ENCODE data around the gene ADAM10.

The ADAM10 gene

DNA sequence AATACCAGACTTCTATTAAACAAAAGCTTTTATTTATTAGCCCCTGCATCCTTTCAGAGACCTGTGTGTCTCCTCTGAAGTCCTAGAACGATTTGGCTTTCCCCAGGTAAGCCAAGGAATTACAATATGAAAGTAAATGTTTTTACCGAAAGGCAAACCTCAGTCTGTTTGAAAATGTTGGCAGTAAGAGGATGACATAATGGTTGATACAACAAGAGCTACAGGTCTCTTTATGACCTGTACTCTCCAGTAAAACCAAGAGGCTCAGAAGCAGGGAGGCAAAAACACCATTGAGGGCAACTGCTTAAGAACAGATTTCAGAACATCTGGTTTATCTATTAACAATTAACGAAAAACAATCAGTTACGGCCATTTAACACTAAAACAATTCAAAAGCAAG lies 107.8 kb downstream of the ADAM10 start:
- DNase-seq (ENCODE audit: extremely low read depth, low read depth) = no peak
- TF ChIP-seq, protein P1, sequence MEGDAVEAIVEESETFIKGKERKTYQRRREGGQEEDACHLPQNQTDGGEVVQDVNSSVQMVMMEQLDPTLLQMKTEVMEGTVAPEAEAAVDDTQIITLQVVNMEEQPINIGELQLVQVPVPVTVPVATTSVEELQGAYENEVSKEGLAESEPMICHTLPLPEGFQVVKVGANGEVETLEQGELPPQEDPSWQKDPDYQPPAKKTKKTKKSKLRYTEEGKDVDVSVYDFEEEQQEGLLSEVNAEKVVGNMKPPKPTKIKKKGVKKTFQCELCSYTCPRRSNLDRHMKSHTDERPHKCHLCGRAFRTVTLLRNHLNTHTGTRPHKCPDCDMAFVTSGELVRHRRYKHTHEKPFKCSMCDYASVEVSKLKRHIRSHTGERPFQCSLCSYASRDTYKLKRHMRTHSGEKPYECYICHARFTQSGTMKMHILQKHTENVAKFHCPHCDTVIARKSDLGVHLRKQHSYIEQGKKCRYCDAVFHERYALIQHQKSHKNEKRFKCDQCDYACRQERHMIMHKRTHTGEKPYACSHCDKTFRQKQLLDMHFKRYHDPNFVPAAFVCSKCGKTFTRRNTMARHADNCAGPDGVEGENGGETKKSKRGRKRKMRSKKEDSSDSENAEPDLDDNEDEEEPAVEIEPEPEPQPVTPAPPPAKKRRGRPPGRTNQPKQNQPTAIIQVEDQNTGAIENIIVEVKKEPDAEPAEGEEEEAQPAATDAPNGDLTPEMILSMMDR (IDR thresholded peaks at IDR 0.05; ENCODE audit: low read depth, low read length) = no peak

DNA sequence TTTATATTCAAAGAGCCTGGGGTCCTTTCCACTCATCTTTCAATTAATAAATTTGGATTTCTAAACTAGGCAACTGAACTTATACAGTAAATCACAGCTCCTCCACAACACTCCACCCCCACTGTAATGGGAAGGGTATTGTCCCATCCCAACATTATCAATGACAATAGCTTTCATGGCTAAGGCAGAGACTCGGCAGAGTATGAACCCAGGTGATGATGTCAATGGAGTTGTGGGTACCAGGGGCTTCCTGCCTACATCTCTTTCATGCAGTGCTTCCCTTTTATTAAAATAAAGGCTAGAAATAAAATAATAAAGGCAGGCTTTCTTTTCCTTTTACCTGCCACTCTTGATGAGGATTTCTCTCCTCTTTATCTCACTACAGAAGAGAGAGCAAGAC lies 109.5 kb downstream of the ADAM10 start:
- TF ChIP-seq, protein P1 (IDR thresholded peaks at IDR 0.05; ENCODE audit: low read depth, low read length) = no peak
- no peak for DNase-seq (ENCODE audit: extremely low read depth, low read depth)

DNA sequence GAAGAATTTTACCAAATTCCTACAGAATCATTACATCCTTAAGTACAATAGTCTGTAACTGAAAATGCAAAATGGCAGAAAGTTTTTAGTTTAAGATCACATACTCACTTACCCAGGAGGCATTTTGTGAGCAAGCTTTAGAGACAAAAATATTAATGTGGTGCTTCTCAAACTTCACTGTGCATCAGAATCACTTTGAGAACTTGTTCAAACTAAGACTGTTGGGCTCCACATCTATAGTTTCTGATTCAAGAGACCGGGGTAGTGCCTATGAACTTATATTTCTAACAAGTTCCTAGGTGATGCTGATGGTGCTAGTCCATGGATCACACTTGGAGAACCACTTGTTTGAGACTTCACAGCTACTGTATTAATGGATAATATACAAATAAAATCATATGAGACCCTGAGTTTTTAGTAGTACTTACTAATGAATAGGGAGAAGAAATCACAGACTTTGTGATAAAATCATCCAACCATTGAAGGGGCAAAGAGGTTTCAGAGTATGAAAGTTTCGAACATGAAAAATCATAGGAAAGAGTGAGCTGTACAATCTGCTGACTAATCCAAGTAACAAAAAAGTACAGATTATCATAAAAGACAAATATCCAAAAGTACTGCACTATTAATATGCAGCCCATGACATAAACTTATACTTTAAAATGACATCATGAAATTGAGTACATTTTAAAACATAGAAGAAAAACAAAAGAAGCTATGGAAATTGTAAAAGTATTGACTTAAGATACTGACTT lies 110.3 kb downstream of the ADAM10 start:
- TF ChIP-seq, protein P1 (IDR thresholded peaks at IDR 0.05; ENCODE audit: low read depth, low read length) = no peak

DNA sequence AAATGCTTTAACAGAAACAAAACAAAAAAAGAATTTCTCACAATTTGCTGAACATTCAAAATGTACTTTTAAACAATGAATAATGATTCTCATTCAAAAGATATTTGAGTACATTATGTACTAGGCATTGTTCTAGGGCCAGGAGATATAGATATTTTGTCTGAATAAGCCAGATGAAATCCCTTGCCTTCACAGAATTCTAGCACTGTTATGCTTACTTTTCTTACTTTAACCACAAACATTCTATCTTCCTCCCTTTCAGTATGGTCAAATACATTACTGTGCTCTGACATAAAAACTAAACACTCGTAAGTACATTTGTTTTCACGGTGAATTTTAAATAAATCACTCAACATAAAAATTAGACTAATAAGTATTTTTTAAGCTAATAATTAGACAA lies 116.7 kb downstream of the ADAM10 start:
- TF ChIP-seq, protein P1 (IDR thresholded peaks at IDR 0.05; ENCODE audit: low read depth, low read length) = no peak
- DNase-seq (ENCODE audit: extremely low read depth, low read depth) = no peak

More for the DNA sequence above, 110.3 kb downstream of the ADAM10 start:
- no peak for DNase-seq (ENCODE audit: extremely low read depth, low read depth)

DNA sequence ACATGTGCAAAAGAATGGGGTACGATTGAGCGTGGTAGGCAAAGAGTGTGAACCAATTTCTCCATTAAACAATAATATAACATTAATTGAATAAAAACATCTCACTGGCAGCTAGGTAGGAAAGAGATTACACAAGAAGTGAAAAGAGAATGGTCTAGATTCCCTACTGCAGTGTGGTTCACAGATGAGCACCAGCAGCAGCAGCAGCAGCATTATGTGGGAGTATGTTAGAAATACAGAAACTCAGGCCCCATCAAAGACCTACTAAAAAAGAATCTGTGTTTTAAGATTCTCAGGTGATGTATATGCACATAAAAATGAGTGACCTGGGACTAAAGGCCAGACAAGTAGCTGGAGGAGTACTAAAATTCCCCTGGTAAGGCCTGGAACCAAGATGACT lies 118.2 kb downstream of the ADAM10 start:
- no peak for DNase-seq (ENCODE audit: extremely low read depth, low read depth)
- TF ChIP-seq, protein P1 (IDR thresholded peaks at IDR 0.05; ENCODE audit: low read depth, low read length) = no peak

DNA sequence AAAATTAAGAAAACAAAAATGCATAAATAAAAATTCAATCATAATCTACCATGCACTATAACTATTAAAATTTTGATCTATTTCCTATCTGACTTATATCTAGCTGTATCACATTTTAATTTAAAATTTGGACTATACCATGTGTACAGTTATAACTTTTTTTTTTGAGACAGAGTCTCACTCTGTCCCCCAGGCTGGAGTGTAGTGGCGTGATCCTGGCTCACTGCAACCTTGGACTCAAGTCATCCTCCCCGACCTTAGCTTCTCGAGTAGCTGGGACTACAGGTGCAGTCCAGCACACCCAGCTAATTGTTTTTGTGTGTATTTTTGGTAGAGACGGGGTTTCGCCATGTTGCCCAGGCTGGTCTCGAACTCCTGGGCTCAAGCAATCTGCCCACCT lies 119.9 kb downstream of the ADAM10 start:
- TF ChIP-seq, protein P1 (IDR thresholded peaks at IDR 0.05; ENCODE audit: low read depth, low read length) = no peak
- no peak for DNase-seq (ENCODE audit: extremely low read depth, low read depth)

DNA sequence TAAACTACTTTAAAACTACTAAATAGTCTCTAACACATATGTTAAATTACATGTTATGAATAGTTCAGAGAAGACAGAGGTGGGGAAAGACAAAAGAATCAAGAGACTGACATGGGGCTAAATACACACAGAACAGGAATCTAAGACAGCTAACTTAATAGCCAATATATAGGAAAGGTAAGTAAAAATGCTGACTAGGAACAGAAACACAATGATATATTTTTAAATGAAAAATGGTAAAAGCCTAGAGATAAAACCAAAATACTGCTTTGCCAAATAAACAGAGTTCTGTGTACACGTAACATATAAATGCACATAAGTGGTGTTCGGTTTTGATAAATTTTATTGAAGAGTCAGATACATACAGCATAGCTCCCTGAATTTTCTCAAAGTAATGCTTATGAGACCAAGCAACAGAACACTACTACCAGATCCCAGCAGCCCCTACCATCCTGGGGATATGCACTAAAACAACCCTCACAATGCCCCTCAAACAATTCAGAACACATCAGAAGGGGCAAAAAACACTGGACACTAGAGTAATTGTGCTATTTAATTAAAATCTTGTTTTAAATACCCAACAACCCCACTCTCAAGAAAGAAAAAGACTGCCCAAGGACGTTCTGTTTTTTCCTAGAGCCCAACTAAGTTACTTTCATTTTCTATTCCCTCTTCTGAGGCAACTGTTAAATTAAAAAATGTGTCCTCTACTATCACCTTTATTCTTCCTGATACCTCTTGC lies 121.1 kb downstream of the ADAM10 start:
- no peak for DNase-seq (ENCODE audit: extremely low read depth, low read depth)
- TF ChIP-seq, protein P1 (IDR thresholded peaks at IDR 0.05; ENCODE audit: low read depth, low read length) = no peak
